HL-60/S4 treated with retinoic acid at 250 ng/mL for 4 days and 3 days (cell line): ENCODE measurements around the gene ADSL.

Source experiments
- in situ Hi-C: fragments of 300-500 bp; cut with MboI; formaldehyde crosslinking; loops from 2 replicates; pipeline ENCODE4 v1.7.0; 2022; ENCODE audit warnings: low sequenced_read_pairs

The ADSL gene

DNA sequence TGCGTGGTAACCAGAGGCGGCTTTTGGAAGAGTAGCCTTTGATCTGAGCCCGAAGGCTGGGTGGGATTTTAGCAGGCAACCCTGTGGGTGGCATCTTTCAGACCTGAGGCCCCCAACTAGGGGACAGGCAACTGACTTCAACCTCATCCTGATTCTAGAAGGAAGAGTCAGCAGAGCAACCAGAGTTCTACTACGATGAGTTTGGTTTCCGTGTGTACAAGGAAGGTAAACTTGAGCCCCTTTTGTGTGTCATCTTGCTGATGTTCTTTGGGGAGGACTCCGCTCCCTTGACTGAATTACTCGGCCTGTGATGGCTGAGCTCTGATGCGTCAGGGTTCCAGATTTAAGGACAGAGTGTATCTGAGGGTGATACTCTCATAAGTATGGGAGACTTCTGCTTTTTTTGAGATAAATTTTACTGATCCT, 55.7 kb downstream of the ADSL start:
- in situ Hi-C loops = no loop called here

DNA sequence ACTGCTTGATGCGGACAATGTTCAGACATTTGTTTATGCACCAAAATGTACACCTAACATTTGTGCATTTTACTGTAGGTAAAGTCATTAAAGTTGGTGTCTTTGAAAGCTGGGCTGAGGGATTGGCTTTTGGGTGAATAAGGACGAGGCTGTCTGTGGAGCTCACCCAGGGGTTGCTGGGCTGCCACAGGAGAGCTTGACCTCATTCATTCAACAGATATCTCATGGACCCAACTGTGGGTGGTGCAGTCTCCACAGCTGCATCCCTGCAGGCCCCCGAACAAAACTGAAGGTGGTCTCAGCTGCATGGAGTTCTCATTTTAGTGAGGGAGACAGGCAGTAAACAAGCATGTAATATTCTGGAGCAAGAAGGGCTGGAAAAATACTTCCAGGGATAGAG, 56.8 kb downstream of the ADSL start:
- in situ Hi-C loops = no loop called here

DNA sequence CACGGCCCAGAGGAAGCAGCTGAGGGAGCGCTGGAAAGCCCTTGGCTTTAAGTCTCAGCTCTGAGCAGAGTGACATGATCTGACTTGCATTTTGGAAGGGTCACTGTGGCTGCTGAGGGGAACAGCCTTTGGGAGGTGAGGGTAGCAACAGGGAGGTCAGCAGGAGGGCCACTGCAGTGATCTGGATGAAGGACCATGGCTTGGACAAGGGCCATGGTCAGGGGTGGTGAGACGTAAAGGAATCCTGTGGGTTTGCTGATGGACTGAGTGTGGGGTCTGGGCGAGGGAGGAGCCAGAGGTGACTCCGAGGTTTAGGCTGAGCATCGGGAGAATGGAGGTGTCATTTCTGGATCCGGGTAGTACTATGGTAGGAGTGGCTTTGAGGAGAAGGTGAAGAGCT, 57.4 kb downstream of the ADSL start:
- in situ Hi-C loops = no loop called here

DNA sequence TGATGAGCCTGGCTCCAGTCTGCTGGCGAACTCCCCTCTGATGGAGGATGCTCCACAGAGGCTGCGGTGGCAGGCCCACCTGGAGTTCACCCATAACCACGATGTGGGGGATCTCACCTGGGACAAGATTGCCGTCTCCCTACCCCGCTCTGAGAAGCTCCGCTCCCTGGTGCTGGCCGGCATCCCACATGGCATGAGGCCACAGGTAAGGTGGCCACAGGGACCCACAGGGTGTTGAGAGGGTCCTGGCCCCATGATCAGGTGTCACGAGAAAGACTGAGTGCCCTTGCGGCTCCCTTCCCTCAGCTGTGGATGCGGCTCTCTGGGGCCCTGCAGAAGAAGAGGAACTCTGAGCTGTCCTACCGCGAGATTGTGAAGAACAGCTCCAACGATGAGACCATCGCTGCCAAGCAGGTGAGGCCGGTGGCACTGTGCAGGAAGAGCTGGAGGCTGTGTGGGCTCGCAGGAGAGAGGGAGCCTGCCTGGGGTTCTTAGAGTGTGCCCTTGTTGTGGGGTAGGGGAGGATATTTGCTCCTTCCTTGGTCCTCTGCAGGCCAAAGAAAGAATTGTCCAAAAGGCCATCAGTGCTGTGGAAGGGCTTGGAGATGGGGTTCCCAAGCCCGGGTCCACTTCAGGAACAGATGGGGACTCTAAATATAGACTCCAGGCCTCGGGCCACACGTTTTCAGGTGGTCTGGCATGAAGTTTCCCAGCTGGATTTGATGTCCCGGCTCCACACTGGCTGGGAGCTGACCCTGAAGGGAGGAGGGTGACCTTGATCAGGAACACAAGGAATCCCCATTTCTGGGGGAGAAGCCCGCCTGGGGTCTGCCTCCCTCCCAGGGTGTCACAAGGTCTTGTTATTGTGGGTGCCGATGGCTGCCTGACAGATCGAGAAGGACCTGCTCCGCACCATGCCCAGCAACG, 58.2 kb downstream of the ADSL start:
- in situ Hi-C loops = no loop called here

DNA sequence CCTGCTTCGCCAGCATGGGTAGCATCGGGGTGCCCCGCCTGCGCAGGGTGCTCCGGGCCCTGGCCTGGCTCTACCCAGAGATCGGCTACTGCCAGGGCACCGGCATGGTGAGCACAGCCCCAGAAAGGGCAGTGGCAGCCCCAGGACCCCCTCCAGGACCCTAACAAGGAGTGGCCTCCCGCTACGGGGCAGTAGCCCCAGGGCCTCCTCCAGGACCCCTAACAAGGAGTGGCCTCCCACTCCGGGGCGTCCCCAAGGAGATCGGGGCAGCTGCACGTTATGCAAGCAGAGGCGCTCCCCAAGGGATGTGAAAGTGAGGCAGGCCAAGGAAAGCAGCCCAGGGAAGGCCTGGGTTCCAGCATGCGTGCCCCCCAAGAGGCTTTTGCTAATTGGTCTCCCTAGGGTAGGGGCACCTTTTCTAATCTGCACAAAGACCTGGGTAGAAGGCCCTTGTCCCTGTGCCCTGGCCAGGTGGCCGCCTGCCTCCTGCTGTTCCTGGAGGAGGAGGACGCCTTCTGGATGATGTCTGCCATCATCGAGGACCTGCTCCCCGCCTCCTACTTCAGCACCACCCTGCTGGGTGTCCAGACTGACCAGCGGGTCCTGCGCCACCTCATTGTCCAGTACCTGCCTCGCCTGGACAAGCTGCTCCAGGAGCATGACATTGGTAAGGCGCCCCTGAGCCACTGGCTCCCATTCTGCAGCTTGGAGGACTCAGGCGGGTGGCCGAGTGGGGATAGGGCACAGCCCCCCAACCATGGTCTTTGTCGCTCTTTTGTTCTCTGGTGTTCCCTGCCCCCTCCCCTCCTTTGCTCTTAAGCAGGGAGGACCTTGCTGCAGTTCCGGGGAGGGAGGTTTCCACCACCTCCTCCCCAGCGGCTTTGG, 59.1 kb downstream of the ADSL start:
- in situ Hi-C loops = no loop called here

DNA sequence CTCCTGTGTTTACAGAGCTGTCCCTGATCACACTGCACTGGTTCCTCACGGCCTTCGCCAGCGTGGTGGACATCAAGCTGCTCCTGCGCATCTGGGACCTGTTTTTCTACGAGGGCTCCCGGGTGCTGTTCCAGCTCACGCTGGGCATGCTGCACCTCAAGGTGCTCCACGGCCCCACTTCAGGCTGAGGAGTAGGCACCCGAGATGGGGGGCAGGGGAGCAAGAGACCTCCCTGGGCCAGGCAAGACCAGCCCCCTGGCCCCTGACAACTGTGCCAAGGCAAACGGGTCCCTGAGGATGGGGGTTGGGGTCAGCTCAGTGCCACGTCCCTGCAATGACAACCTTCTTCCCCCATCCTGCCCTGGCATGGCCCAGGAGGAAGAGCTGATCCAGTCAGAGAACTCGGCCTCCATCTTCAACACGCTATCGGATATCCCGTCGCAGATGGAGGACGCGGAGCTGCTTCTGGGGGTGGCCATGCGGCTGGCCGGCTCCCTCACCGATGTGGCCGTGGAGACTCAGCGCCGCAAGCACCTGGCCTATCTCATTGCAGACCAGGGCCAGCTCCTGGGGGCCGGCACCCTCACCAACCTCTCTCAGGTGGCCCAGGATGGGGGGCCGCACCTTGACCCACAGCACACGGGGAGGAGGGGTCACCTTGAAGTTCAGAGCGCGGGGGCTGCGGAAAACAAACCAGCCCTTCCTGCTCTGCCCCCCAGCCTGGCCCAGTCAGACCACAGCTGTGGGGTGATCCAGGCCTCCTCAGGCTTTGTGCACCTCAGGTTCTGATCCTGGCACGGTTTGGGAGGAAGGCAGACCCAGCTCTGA, 60.0 kb downstream of the ADSL start:
- in situ Hi-C loops = no loop called here

DNA sequence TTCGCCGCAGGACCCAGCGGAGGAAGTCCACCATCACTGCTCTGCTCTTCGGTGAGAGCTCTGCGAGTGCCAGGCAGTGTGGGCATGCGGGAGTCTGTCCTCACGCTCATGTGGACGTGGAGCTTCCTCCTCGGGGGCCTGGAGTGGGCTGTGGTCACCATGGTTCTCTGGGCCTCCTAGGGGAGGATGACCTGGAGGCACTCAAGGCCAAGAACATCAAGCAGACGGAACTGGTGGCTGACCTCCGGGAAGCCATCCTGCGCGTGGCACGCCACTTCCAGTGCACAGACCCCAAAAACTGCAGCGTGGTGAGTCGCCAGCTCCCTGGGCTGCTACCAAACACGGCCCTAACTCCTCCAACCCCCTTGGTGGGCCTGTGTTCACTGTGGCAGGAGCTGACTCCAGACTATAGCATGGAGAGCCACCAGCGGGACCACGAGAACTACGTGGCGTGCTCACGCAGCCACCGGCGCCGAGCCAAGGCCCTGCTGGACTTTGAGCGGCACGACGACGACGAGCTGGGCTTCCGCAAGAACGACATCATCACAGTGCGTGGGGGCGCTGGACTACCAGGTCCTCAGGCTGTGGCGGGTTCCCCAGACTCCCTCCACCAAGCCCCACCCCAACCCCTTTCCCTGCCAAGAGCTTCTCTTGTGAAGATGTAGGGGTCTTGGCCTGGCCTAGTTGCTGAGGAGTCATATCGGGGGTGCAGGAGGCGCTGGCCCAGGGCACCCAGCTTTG, 60.9 kb downstream of the ADSL start:
- in situ Hi-C loops = no loop called here

DNA sequence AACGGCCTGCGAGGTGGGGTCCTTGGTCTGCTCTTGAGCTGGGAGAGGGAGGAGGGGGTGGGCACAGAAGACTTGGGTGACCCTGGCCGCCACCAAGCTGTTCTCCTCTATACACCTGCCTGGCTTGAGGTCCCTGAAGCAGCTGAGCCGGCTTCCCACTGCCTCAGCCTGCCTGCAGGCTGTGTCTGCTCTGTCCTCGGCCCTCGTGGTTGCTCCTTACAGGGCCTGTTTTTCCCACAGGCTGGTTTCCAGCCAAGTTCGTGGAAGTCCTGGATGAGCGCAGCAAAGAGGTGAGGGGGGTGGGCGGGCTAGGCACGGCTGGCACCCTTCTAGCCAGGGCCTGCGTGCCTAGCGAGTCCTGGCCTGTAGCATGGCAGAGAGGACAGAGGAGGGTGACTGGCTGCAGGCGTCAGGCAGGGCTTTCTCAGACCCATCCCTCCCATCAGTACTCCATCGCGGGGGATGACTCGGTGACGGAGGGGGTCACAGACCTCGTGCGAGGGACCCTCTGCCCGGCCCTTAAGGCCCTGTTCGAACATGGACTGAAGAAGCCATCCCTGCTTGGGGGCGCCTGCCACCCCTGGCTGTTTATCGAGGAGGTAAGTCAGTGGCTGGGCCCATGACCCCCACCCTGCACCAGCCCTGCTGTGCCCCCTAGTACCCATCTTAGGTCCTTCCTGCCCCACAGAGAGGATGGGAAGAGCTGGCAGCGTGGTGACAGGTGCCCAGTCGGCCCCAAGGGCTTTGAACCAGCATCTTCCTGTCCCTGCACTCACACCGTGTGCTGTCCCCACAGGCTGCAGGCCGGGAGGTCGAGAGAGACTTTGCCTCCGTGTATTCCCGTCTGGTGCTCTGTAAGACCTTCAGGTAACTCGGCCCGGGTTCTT, 61.8 kb downstream of the ADSL start:
- in situ Hi-C loops = no loop called here

DNA sequence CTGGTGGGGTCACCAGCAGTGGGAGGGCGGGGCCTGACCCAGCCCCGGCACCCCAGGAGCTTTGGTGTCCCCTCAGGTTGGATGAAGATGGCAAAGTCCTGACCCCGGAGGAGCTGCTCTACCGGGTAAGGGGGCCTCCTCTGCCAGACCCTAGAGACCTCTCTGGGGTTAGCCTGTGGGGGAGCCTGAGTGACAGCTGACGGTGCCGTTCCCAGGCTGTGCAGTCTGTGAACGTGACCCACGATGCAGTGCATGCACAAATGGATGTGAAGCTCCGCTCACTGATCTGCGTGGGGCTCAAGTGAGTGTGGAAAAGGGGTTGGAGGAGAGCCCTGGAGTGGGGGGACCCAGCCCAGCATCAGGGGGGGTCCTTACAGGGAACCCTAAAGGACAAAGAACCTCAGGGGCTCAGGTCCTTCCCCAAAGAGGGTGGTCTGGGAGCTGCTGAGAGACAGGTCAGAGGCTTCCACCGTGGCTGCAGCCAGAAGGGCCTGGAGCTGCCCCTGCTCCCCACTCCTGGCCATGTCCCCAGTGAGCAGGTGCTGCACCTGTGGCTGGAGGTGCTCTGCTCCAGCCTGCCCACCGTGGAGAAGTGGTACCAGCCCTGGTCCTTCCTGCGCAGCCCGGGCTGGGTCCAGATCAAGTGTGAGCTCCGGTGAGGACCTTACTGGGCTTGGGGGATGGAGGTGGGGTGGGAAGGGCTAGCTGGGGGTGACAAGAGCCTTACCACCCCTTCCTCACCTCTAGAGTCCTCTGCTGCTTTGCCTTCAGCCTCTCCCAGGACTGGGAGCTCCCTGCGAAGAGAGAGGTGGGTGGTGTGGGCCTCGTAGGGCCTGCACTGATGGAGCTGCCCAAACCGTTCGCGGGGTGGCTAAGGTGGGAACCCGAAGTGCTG, 62.7 kb downstream of the ADSL start:
- in situ Hi-C loops = no loop called here

DNA sequence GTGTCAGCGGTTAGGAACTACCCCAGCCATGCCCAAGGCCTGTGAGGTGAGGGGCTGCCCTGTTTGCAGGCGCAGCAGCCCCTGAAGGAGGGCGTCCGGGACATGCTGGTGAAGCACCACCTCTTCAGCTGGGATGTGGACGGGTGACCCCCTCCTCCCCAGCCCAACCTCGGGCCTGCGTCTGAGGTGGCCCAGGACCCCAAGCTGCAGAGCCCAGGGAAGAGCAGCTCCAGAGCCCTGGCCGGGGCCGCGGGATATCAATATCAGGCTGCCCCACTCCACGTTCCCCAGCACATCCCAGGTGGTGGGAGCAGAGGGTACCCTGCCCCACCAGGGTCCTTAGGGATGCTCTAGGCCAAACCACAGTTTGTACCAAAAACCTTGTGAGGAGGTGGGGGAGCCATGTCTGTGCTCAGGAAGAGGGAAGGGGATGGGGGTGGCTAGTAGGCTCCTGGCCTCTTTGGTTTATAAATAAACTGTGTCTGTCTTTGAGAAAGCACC, 63.4 kb downstream of the ADSL start:
- in situ Hi-C loops = no loop called here

DNA sequence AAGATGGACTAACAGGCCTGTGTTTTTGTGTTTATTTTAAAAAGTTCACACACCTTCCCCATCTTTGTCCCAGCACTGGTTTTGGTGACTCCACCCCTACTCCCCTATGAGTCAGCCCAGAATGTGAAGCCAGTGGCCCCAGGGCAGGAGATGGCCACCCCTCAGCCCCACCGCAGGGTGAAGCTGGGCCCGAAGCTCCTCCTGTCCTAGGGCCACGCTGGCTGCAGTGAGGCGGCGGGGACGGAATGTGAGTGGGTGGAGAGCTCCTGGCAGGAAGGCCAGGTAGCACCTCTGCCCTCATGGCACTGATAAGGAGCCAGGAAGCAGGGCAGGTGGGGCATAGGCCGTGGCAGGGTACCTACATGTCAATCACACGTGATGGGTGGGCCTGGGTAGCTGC, 64.0 kb downstream of the ADSL start:
- in situ Hi-C loops = no loop called here

DNA sequence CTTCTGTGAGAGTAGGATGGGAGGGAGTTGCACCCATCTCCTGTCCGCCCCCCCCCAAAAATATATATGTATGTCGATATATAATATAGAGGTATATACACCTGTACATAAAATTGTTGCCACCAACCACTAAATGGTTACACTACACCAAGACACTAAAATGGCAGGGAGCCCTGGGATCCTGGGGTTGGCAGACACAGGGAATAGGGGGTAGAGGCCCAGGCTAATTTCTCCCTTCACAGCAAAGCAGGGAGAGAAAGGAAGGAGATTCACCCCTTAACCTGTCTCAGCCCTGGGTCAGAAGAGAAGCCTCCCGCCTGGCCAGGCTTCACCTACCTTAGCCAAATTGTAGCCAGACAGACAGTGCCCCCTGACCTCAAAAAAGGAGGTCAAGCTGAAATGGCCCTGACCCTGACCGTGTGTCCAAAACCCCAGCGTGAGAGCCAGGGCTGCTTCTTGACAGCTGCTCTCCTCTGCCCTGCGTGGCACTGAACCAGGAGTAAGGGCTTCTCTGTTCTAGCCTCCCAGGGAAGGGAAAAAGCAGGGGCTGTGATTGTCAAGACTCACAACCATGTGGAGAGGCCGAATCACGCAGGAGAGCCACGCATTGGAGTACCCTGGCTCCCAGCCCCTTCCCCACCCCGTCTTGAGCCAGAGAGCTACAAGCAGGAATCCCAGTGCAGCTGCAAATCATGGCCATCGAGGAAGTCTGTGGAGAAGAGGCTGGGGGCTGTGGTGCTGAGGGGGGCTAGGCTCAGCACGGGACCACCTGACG, 64.6 kb downstream of the ADSL start:
- in situ Hi-C loops = no loop called here

DNA sequence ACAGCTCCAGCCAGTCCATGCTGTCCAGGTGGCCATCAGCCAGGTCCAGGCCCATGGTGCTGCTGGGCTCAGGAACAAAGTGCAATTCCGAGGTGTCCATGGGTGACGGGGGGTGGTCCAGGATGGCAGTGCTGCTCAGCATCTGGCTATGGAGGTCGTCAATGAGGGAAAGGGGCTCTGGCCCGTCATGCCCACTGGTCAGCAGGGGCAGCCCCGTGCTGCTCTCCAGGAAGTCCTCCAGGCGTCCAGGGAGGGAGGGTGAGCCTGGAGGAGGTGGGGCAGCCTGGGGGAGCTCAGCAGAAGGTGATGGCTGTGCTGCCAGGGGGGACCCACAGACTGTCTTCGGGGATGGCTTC, 65.2 kb downstream of the ADSL start:
- in situ Hi-C loops = no loop called here

DNA sequence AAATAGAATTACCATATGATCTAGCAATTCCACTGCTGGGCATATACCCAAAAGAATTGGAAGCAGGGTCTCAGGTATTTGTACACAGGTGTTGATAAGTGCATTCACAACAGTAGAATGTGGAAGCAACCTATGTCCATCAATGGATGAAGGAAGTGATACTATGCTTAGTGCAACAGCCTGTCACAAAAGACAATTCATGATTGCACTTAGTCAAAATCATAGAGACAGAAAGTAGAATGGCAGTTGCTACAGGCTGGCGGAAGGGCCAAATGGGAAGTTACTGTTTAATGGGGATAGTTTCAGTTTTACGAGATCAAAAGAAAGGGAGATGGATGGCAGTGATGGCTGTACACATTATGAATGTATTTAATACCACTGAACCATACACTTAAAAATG, 66.1 kb downstream of the ADSL start:
- in situ Hi-C loops = no loop called here

DNA sequence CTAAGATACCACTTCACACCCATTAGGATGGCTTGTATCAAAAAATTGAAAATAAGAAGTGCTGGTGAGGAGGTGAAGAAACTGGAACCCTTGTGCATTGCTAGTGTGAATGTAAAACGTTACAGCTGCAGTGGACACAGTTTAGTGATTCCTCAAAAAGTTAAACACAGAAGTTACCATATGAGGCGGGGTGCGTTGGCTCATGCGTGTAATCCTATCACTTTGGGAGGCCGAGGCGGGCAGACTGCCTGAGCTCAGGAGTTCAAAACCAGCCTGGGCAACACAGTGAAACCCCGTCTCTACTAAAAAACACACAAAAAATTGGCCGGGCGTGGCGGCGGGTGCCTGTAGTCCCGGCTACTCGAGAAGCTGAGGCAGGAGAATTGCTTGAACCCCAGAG, 67.6 kb downstream of the ADSL start:
- in situ Hi-C loops = no loop called here

DNA sequence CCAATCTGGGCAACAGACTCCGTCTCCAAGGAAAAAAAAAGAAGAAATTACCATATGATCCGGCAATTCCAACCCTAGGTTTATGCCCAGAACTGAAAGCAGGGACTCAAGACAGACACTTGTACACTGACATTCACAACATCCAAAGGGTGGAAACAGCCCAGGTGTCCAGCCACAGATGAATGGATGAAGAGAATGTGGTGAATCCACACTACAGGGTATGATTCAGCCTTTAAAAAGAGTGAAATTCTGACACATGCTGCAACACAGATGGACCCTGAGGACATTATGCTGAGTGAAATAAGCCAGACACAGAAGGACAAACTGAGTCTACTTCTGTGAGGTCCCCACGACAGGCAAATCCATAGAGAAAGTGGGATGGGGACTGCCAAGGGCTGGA, 68.0 kb downstream of the ADSL start:
- in situ Hi-C loops = no loop called here

DNA sequence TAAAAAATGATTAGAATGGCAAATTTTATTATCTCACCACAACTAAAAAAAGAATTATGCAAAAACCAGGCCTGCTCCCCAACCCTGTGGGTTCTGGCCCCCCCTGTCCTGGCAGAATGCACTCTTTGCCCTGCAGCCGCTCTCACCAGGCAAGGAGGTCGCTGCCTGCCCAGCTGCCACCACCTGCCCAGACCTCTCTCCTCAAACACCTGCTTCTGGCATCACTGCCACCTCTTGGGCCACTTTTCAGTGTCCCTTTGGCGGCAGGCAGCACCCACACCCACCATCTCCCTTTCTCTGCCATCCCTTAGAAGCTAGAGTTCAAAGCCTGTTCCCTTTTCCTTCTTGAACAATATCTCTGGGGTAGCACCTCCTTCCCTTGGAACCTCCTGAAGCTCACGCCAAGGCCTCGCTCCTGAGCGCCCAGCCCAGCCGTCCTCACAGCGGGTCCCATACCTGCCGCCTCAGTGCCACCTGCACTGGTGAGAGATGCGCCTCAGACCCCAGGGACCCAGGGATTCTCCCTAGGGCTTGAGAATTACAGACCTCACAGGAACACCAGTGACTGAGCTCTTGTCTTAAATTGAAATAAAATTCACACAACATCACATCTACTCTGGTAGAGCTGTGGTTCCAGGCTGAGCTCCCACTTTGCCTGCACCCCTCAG, 68.7 kb downstream of the ADSL start:
- in situ Hi-C loops = no loop called here
